GM23338 (cell line): Measurements from ENCODE around the gene TCN1. TPM values are rescaled to one million over a fixed set of nuclear protein-coding genes. Genes with fewer than 3 reads are reported as not detected.

Experiments used
- ATAC-seq: fragments of 200-7000 bp; cut with Tn5 transposase; 3 replicates; pipeline ENCODE4 v1.9.1; 2020
- DNase-seq: peaks from one replicate; pipeline ENCODE4 v3.0.0-alpha.2; 2015; ENCODE audit warnings: low spot score
- H2AFZ ChIP-seq: fragments of 200-600 bp; sonication (generic); 2 replicates; pipeline ENCODE4 v1.8.0; 2016; ENCODE audit warnings: antibody characterized with exemption, mild to moderate bottlenecking, moderate library complexity
- H3F3A ChIP-seq: fragments of 200-600 bp; sonication (generic); replicated peaks from 2 replicates; pipeline ENCODE4 v1.8.0; 2017; ENCODE audit warnings: antibody characterized with exemption, mixed run types, low read depth
- H3K27ac ChIP-seq: fragments of 200-600 bp; sonication (generic); 2 replicates; pipeline ENCODE4 v1.6.1; 2016; ENCODE audit warnings: low read depth
- H3K27me3 ChIP-seq: fragments of 200-600 bp; sonication (generic); 2 replicates; pipeline ENCODE4 v1.8.0; 2016; ENCODE audit warnings: mild to moderate bottlenecking, mixed run types, moderate library complexity; ENCODE audit not compliant: insufficient read depth
- H3K36me3 ChIP-seq: fragments of 200-600 bp; sonication (generic); 2 replicates; pipeline ENCODE4 v1.8.0; 2016; ENCODE audit warnings: mild to moderate bottlenecking; ENCODE audit not compliant: insufficient read depth
- H3K4me1 ChIP-seq: fragments of 200-600 bp; sonication (generic); 2 replicates; pipeline ENCODE4 v1.8.0; 2016; ENCODE audit warnings: mild to moderate bottlenecking, moderate library complexity; ENCODE audit not compliant: insufficient read depth
- H3K4me2 ChIP-seq: fragments of 200-600 bp; sonication (generic); 2 replicates; pipeline ENCODE4 v1.7.1; 2017; ENCODE audit warnings: mixed run types
- H3K4me3 ChIP-seq: fragments of 200-600 bp; sonication (generic); 2 replicates; pipeline ENCODE4 v1.6.1; 2016; ENCODE audit warnings: mixed run types
- H3K79me2 ChIP-seq: fragments of 200-600 bp; sonication (generic); replicated peaks from 2 replicates; pipeline ENCODE4 v1.8.0; 2017; ENCODE audit warnings: mild to moderate bottlenecking; ENCODE audit not compliant: insufficient read depth
- H3K9me2 ChIP-seq: fragments of 200-600 bp; sonication (generic); 2 replicates; pipeline ENCODE4 v1.8.0; 2017; ENCODE audit not compliant: insufficient read depth
- H4K20me1 ChIP-seq: fragments of 200-600 bp; sonication (generic); replicated peaks from 2 replicates; pipeline ENCODE4 v1.8.0; 2017; ENCODE audit warnings: mild to moderate bottlenecking; ENCODE audit not compliant: insufficient read depth
- H3K27ac Mint-ChIP-seq: 2 replicates; pipeline ENCODE4 v1.8.0; 2020; ENCODE audit warnings: inconsistent platforms, mild to moderate bottlenecking, moderate library complexity, mixed read lengths
- H3K27me3 Mint-ChIP-seq: 3 replicates; pipeline ENCODE4 v1.8.0; 2022; ENCODE audit warnings: low read depth, mild to moderate bottlenecking, moderate library complexity, mixed read lengths, inconsistent platforms; ENCODE audit not compliant: insufficient read depth, poor library complexity
- H3K36me3 Mint-ChIP-seq: 3 replicates; pipeline ENCODE4 v1.8.0; 2021; ENCODE audit warnings: low read depth, mild to moderate bottlenecking, inconsistent platforms, moderate library complexity, mixed read lengths
- H3K4me1 Mint-ChIP-seq: 3 replicates; pipeline ENCODE4 v1.8.0; 2020; ENCODE audit warnings: mild to moderate bottlenecking, inconsistent platforms, mixed read lengths
- H3K4me3 Mint-ChIP-seq: 3 replicates; pipeline ENCODE4 v1.8.0; 2021; ENCODE audit warnings: moderate library complexity, mild to moderate bottlenecking, inconsistent platforms, mixed read lengths
- H3K9me3 Mint-ChIP-seq: 3 replicates; pipeline ENCODE4 v1.8.0; 2020; ENCODE audit warnings: moderate library complexity, mild to moderate bottlenecking, inconsistent platforms, mixed read lengths
- CREB1 ChIP-seq: fragments of 250-450 bp; sonication (Bioruptor Pico); IDR thresholded peaks from 2 replicates; pipeline ENCODE4 v1.5.0; 2020; ENCODE audit warnings: low read depth, mild to moderate bottlenecking, moderate library complexity
- CTCF ChIP-seq, 2 experiments: fragments of 200-600 bp in 1 of 2; sonication (generic) in 1 of 2; conservative IDR thresholded peaks; 2 replicates each; pipeline versions ENCODE4 v1.5.1 to v1.6.1; 2016 to 2017; ENCODE audit warnings: antibody characterized with exemption in 2 of 2, low read depth in 2 of 2, mild to moderate bottlenecking in 2 of 2, moderate library complexity in 1 of 2
- ETS1 ChIP-seq: IDR thresholded peaks from 2 replicates; pipeline ENCODE4 v1.6.1; 2016; ENCODE audit warnings: antibody characterized with exemption
- EZH2 ChIP-seq: fragments of 200-600 bp; sonication (generic); IDR thresholded peaks from one replicate; pipeline ENCODE4 v1.8.0; 2017; ENCODE audit warnings: antibody characterized with exemption, mild to moderate bottlenecking, low read depth; ENCODE audit not compliant: unreplicated experiment
- EZH2phosphoT487 ChIP-seq: fragments of 200-600 bp; sonication (generic); IDR thresholded peaks from one replicate; pipeline ENCODE4 v1.8.1; 2018; ENCODE audit warnings: antibody characterized with exemption; ENCODE audit not compliant: unreplicated experiment
- JUNB ChIP-seq: IDR thresholded peaks from one replicate; pipeline ENCODE4 v1.6.1; 2016; ENCODE audit warnings: antibody characterized with exemption; ENCODE audit not compliant: unreplicated experiment
- NANOG ChIP-seq: IDR thresholded peaks from 2 replicates; pipeline ENCODE4 v1.6.1; 2016; ENCODE audit warnings: antibody characterized with exemption, borderline replicate concordance
- POLR2AphosphoS5 ChIP-seq: IDR thresholded peaks from 2 replicates; pipeline ENCODE4 v1.6.1; 2016; ENCODE audit warnings: antibody characterized with exemption, low read depth
- REST ChIP-seq: IDR thresholded peaks from one replicate; pipeline ENCODE4 v1.6.1; 2018; ENCODE audit warnings: antibody characterized with exemption; ENCODE audit not compliant: unreplicated experiment
- STAT1 ChIP-seq: IDR thresholded peaks from one replicate; pipeline ENCODE4 v1.6.1; 2016; ENCODE audit warnings: antibody characterized with exemption; ENCODE audit not compliant: unreplicated experiment
- ZNF114 ChIP-seq: fragments of 250-450 bp; sonication (Bioruptor Pico); IDR thresholded peaks from 2 replicates; pipeline ENCODE4 v1.5.0; 2020; ENCODE audit warnings: mild to moderate bottlenecking, moderate library complexity
- ZNF331 ChIP-seq: fragments of 250-450 bp; sonication (Bioruptor Pico); IDR thresholded peaks from 2 replicates; pipeline ENCODE4 v1.5.0; 2020; ENCODE audit warnings: low read depth, mild to moderate bottlenecking, moderate library complexity
- ZNF462 ChIP-seq: fragments of 250-450 bp; sonication (Bioruptor Pico); IDR thresholded peaks from 2 replicates; pipeline ENCODE4 v1.5.0; 2020; ENCODE audit warnings: mild to moderate bottlenecking, moderate library complexity
- polyA plus RNA-seq: library from polyadenylated mRNA; unstranded; fragments of >200 nt; fragmentation: Nextera tagmentation; extraction: Ambion mirVana; gene quantifications from 2 replicates; pipeline ENCODE4 v1.2.1, GENCODE V29; 2016
- total RNA-seq: library from RNA; depleted of rRNA; stranded (reverse); fragments of >200 nt; shearing (Covaris generic); gene quantifications from 2 replicates; pipeline ENCODE4 v1.2.3, GENCODE V29; 2014

Gene TCN1
- total and polyA plus RNA-seq, 2 experiments from 2014 or later: not detected

GRCh38 chr11:59879567-59879966, 13.3 kb upstream of the TCN1 start:
- Mint-ChIP-seq H3K4me3 (no peak overlapping the region), H3K27ac (no peak overlapping the region), H3K27me3 (peaks cover 1% of the 10 kb centered on the region), H3K9me3 (no peaks in the 10 kb centered on the region), H3K4me1 (peaks cover 16% of the 10 kb centered on the region), H3K36me3 (no peaks in the 10 kb centered on the region)
- Histone ChIP-seq H3K36me3 (no peaks in the 10 kb centered on the region), H3K4me2 (no peak overlapping the region), H3K4me3 (no peak overlapping the region), H3K79me2 (no peaks in the 10 kb centered on the region), H3K27ac (no peak overlapping the region), H3K9me2 (peaks cover 10% of the 10 kb centered on the region), H2AFZ (no peak overlapping the region), H3F3A (no peaks in the 10 kb centered on the region), H3K27me3 (no peaks in the 10 kb centered on the region), H4K20me1 (no peaks in the 10 kb centered on the region), H3K4me1 (peaks cover 13% of the 10 kb centered on the region)
- ATAC-seq (no peak), DNase-seq (no peak)
- TF ChIP-seq NANOG: no peak
- TF ChIP-seq CTCF (conservative IDR thresholded peaks at IDR 0.05; ENCODE audit: low read depth in 2 of 2): no peak
- TF ChIP-seq STAT1: no peak
- TF ChIP-seq ZNF331: no peak
- TF ChIP-seq CREB1 (CRISPR knock-in tag): no peak
- TF ChIP-seq EZH2: no peak
- TF ChIP-seq ZNF462 (CRISPR knock-in tag): no peak
- TF ChIP-seq POLR2AphosphoS5: no peak
- TF ChIP-seq EZH2phosphoT487: no peak
- no peak for TF ChIP-seq ETS1
- TF ChIP-seq ZNF114 (CRISPR knock-in tag): no peak
- no peak for TF ChIP-seq REST
- no peak for TF ChIP-seq JUNB
